Non-pigmented ciliary epithelial cell (primary cell): Measurements from ENCODE around the gene SLFNL1.

Source experiments
- DNase-seq: peaks from one replicate; pipeline ENCODE4 v3.0.0-alpha.2; 2010; ENCODE audit warnings: low read depth

The SLFNL1 gene

GRCh38 chr1:41021526-41022308, at the start of gene SLFNL1:
SLFNL1 (minus strand) TSS chr1:41021725; CDS start chr1:41020660, 1,065 bp downstream.
- no peak for DNase-seq

- no peak for DNase-seq
Observed at GRCh38 chr1:41056907-41057306, 35.4 kb upstream of the SLFNL1 start.

GRCh38 chr1:41053316-41053715, 31.8 kb upstream of the SLFNL1 start:
- DNase-seq, result no peak

GRCh38 chr1:41051022-41051421, 29.5 kb upstream of the SLFNL1 start:
- DNase-seq, result no peak

- no peak for DNase-seq
Observed at GRCh38 chr1:41048540-41048939, 27.0 kb upstream of the SLFNL1 start.

- DNase-seq, result no peak
Observed at GRCh38 chr1:41046347-41046775, 24.8 kb upstream of the SLFNL1 start.

GRCh38 chr1:41045740-41046139, 24.2 kb upstream of the SLFNL1 start:
- DNase-seq, result peak; percentile 13

GRCh38 chr1:41044187-41044586, 22.7 kb upstream of the SLFNL1 start:
- no peak for DNase-seq

- no peak for DNase-seq
Observed at GRCh38 chr1:41041614-41042270, 20.2 kb upstream of the SLFNL1 start.

GRCh38 chr1:41038110-41038509, 16.6 kb upstream of the SLFNL1 start:
- DNase-seq, result no peak

- DNase-seq, result no peak
Observed at GRCh38 chr1:41037116-41037903, 15.8 kb upstream of the SLFNL1 start.

- no peak for DNase-seq
Observed at GRCh38 chr1:41033272-41033671, 11.7 kb upstream of the SLFNL1 start.

GRCh38 chr1:41032147-41032546, 10.6 kb upstream of the SLFNL1 start:
- DNase-seq, result no peak

- no peak for DNase-seq
Observed at GRCh38 chr1:41030872-41031616, 9.5 kb upstream of the SLFNL1 start.

GRCh38 chr1:41028034-41028642, 6.6 kb upstream of the SLFNL1 start:
- DNase-seq, result no peak

GRCh38 chr1:41025979-41026819, 4.7 kb upstream of the SLFNL1 start:
- no peak for DNase-seq

- no peak for DNase-seq
Observed at GRCh38 chr1:41024953-41025352, 3.4 kb upstream of the SLFNL1 start.

GRCh38 chr1:41023279-41023990, 1.9 kb upstream of the SLFNL1 start:
- DNase-seq, result no peak

GRCh38 chr1:41022424-41022823, 899 bp upstream of the SLFNL1 start:
- DNase-seq, result no peak

- no peak for DNase-seq
Observed at GRCh38 chr1:41020654-41021053, 871 bp downstream of the SLFNL1 start.
